HEK293 (cell line): ENCODE measurements around the gene RPL15.
A peak's percentile ranks its signal among the peaks of the same experiment; 100 is the strongest.

ENCODE experiments used
- CTCF ChIA-PET: fragments of 350-600 bp; formaldehyde crosslinking; extraction: SDS; loops from one replicate; lab custom pipeline; 2021; ENCODE audit warnings: antibody characterized with exemption; lab: Yijun Ruan, JAX
- POLR2A ChIA-PET: fragments of 300-600 bp; formaldehyde crosslinking; extraction: SDS; loops from one replicate; lab custom pipeline; 2020; ENCODE audit warnings: antibody characterized with exemption, inconsistent platforms; lab: Yijun Ruan, JAX
- H3K27ac ChIP-seq: fragments of 200-500 bp; sonication (Bioruptor generic); 2 replicates; pipeline ENCODE4 v1.5.1; 2014; ENCODE audit warnings: low read depth, low read length, control low read depth, inconsistent platforms; ENCODE audit errors: extremely low read depth
- H3K36me3 ChIP-seq, 2 experiments: fragments of 200-500 bp in 1 of 2; sonication (Bioruptor generic) in 1 of 2; 1 replicate in 1 of 2; 2 replicates in 1 of 2; pipeline ENCODE4 v1.5.1; 2014 to 2017; ENCODE audit warnings: inconsistent platforms in 2 of 2, low read length in 2 of 2; ENCODE audit not compliant: control insufficient read depth in 2 of 2, insufficient read depth in 1 of 2
- H3K4me1 ChIP-seq: fragments of 200-500 bp; sonication (Bioruptor generic); 2 replicates; pipeline ENCODE4 v1.5.1; 2014; ENCODE audit warnings: mild to moderate bottlenecking, low read length, inconsistent platforms; ENCODE audit not compliant: control insufficient read depth, insufficient read depth
- H3K4me3 ChIP-seq: 2 replicates; pipeline ENCODE4 v1.5.1; 2011; ENCODE audit warnings: low read depth, mild to moderate bottlenecking, control low read depth, low read length, moderate library complexity
- H3K9me3 ChIP-seq: fragments of 200-500 bp; sonication (Bioruptor generic); 2 replicates; pipeline ENCODE4 v1.5.1; 2014; ENCODE audit warnings: low read depth, low read length, inconsistent platforms; ENCODE audit not compliant: control insufficient read depth, insufficient read depth
- EGR2 ChIP-seq: fragments of 450-650 bp; formaldehyde crosslinking; IDR thresholded peaks from 2 replicates; pipeline ENCODE4 v1.5.1; 2016; ENCODE audit warnings: low read depth, missing biosample characterization, missing genetic modification characterization
- GLIS1 ChIP-seq: fragments of 450-650 bp; formaldehyde crosslinking; IDR thresholded peaks from 2 replicates; pipeline ENCODE4 v1.5.1; 2016; ENCODE audit warnings: missing biosample characterization, missing genetic modification characterization
- HOXA7 ChIP-seq: sonication (generic); formaldehyde crosslinking; IDR thresholded peaks from 2 replicates; pipeline ENCODE4 v1.8.1; 2022; ENCODE audit warnings: missing genetic modification reagents, borderline replicate concordance
- KLF9 ChIP-seq: fragments of 450-650 bp; formaldehyde crosslinking; IDR thresholded peaks from 2 replicates; pipeline ENCODE4 v1.5.1; 2016; ENCODE audit warnings: missing biosample characterization, missing genetic modification characterization, low read depth
- SP2 ChIP-seq: fragments of 450-650 bp; formaldehyde crosslinking; IDR thresholded peaks from 2 replicates; pipeline ENCODE4 v1.5.1; 2016; ENCODE audit warnings: missing biosample characterization, missing genetic modification characterization
- TCF7L2 ChIP-seq: IDR thresholded peaks from 2 replicates; pipeline ENCODE4 v1.6.1; 2011; ENCODE audit warnings: low read depth, mild to moderate bottlenecking, inconsistent platforms, low read length, moderate library complexity, borderline replicate concordance
- ZNF133 ChIP-seq: fragments of 450-650 bp; formaldehyde crosslinking; IDR thresholded peaks from 2 replicates; pipeline ENCODE4 v1.5.1; 2016; ENCODE audit warnings: missing biosample characterization, missing genetic modification characterization
- ZNF140 ChIP-seq: fragments of 450-650 bp; formaldehyde crosslinking; IDR thresholded peaks from 2 replicates; pipeline ENCODE4 v1.5.1; 2016; ENCODE audit warnings: missing biosample characterization, missing genetic modification characterization
- ZNF157 ChIP-seq: fragments of 450-650 bp; formaldehyde crosslinking; IDR thresholded peaks from 2 replicates; pipeline ENCODE4 v1.5.1; 2016; ENCODE audit warnings: missing biosample characterization, missing genetic modification characterization
- ZNF221 ChIP-seq: fragments of 450-650 bp; formaldehyde crosslinking; IDR thresholded peaks from 2 replicates; pipeline ENCODE4 v1.5.1; 2017; ENCODE audit warnings: missing biosample characterization, missing genetic modification characterization, borderline replicate concordance
- ZNF280C ChIP-seq: fragments of 450-650 bp; formaldehyde crosslinking; IDR thresholded peaks from 2 replicates; pipeline ENCODE4 v1.5.1; 2016; ENCODE audit warnings: missing biosample characterization, missing genetic modification characterization
- ZNF350 ChIP-seq: fragments of 450-650 bp; formaldehyde crosslinking; IDR thresholded peaks from 2 replicates; pipeline ENCODE4 v1.5.0; 2017; ENCODE audit warnings: missing biosample characterization, mild to moderate bottlenecking, missing genetic modification characterization
- ZNF404 ChIP-seq: fragments of 450-650 bp; formaldehyde crosslinking; IDR thresholded peaks from 2 replicates; pipeline ENCODE4 v1.5.1; 2017; ENCODE audit warnings: missing biosample characterization, missing genetic modification characterization
- ZNF426 ChIP-seq: fragments of 450-650 bp; formaldehyde crosslinking; IDR thresholded peaks from 2 replicates; pipeline ENCODE4 v1.5.1; 2017; ENCODE audit warnings: missing biosample characterization, missing genetic modification characterization, mild to moderate bottlenecking, inconsistent platforms, moderate library complexity
- ZNF488 ChIP-seq: fragments of 450-650 bp; formaldehyde crosslinking; IDR thresholded peaks from 2 replicates; pipeline ENCODE4 v1.5.1; 2016; ENCODE audit warnings: missing biosample characterization, missing genetic modification characterization
- ZNF596 ChIP-seq: fragments of 450-650 bp; IDR thresholded peaks from 2 replicates; pipeline ENCODE4 v1.5.0; 2018; ENCODE audit warnings: missing biosample characterization, mild to moderate bottlenecking, missing genetic modification characterization, moderate library complexity
- ZNF626 ChIP-seq: fragments of 450-650 bp; sonication (Bioruptor Pico); formaldehyde crosslinking; IDR thresholded peaks from 2 replicates; pipeline ENCODE4 v1.5.1; 2018; ENCODE audit warnings: missing biosample characterization, missing genetic modification characterization, inconsistent platforms
- ZNF645 ChIP-seq: fragments of 450-650 bp; formaldehyde crosslinking; IDR thresholded peaks from 2 replicates; pipeline ENCODE4; 2016; ENCODE audit warnings: missing biosample characterization, missing genetic modification characterization
- ZNF654 ChIP-seq: fragments of 450-650 bp; formaldehyde crosslinking; IDR thresholded peaks from 2 replicates; pipeline ENCODE4 v1.5.1; 2016; ENCODE audit warnings: low read depth, missing biosample characterization, missing genetic modification characterization
- ZNF660 ChIP-seq: fragments of 450-650 bp; IDR thresholded peaks from 2 replicates; pipeline ENCODE4 v1.5.1; 2018; ENCODE audit warnings: missing biosample characterization, mild to moderate bottlenecking, missing genetic modification characterization
- ZNF843 ChIP-seq: fragments of 450-650 bp; formaldehyde crosslinking; IDR thresholded peaks from 2 replicates; pipeline ENCODE4 v1.5.1; 2016; ENCODE audit warnings: missing biosample characterization, missing genetic modification characterization
- ZSCAN16 ChIP-seq: fragments of 450-650 bp; formaldehyde crosslinking; IDR thresholded peaks from 2 replicates; pipeline ENCODE4 v1.5.1; 2016; ENCODE audit warnings: missing biosample characterization, missing genetic modification characterization
- TF ChIP-seq, protein P1 (sequence below): fragments of 450-650 bp; formaldehyde crosslinking; IDR thresholded peaks from 2 replicates; pipeline ENCODE4 v1.5.1; 2016; ENCODE audit warnings: missing biosample characterization, missing genetic modification characterization
- TF ChIP-seq, protein P2 (sequence below): fragments of 450-650 bp; formaldehyde crosslinking; IDR thresholded peaks from 2 replicates; pipeline ENCODE4 v1.5.1; 2016; ENCODE audit warnings: missing biosample characterization, missing genetic modification characterization

RPL15 gene

GRCh38 chr3:23877329-23877980 is 39.5 kb upstream of the RPL15 start (continued):
- TF ChIP-seq ZNF645 (tag by site-specific recombination) (no peak), ZNF221 (tag by site-specific recombination) (no peak), ZNF843 (tag by site-specific recombination) (no peak), ZNF488 (tag by site-specific recombination) (no peak), GLIS1 (tag by site-specific recombination) (peak; percentile 59), ZNF404 (tag by site-specific recombination) (no peak), ZNF280C (no peak), SP2 (tag by site-specific recombination) (no peak), ZNF626 (tag by site-specific recombination) (no peak), ZNF654 (tag by site-specific recombination) (no peak), ZNF660 (tag by site-specific recombination) (0 out of 2 replicates have a peak, but pooled peaks have one; percentile 25), EGR2 (tag by site-specific recombination) (peak; percentile 83)
- TF ChIP-seq, protein P1, sequence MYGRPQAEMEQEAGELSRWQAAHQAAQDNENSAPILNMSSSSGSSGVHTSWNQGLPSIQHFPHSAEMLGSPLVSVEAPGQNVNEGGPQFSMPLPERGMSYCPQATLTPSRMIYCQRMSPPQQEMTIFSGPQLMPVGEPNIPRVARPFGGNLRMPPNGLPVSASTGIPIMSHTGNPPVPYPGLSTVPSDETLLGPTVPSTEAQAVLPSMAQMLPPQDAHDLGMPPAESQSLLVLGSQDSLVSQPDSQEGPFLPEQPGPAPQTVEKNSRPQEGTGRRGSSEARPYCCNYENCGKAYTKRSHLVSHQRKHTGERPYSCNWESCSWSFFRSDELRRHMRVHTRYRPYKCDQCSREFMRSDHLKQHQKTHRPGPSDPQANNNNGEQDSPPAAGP = peak; percentile 36; the same call in 1 of the 2 replicates
- TF ChIP-seq, protein P2, sequence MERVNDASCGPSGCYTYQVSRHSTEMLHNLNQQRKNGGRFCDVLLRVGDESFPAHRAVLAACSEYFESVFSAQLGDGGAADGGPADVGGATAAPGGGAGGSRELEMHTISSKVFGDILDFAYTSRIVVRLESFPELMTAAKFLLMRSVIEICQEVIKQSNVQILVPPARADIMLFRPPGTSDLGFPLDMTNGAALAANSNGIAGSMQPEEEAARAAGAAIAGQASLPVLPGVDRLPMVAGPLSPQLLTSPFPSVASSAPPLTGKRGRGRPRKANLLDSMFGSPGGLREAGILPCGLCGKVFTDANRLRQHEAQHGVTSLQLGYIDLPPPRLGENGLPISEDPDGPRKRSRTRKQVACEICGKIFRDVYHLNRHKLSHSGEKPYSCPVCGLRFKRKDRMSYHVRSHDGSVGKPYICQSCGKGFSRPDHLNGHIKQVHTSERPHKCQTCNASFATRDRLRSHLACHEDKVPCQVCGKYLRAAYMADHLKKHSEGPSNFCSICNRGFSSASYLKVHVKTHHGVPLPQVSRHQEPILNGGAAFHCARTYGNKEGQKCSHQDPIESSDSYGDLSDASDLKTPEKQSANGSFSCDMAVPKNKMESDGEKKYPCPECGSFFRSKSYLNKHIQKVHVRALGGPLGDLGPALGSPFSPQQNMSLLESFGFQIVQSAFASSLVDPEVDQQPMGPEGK = peak; percentile 28; the same call in 1 of the 2 replicates

DNA sequence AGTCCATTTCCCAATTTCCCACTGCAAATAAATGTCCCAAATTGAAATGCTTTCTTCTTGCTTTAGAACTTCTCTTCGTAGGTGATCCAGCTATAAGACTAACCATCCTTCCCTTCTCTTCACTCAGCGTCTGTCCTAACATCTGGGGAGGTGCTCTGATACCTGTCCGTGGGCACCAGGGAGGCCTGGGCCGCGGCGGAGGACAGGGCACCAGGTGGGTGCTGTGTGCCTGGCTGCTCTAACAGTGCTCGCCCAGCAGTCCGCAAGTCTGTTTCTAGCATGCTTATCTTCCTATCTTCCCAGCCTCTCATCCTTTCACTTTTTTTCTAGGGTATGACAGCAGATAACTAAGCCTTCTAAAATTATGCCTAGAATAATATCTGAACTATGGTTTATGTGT is 37.4 kb upstream of the RPL15 start:
- Histone ChIP-seq H3K4me1 (no peaks in the 10 kb centered on the region), H3K27ac (no peak overlapping the region), H3K36me3 (peaks cover 0 to 25% of the 10 kb centered on the region in 2 experiments; a peak in 1 of 3 replicates), H3K4me3 (no peak overlapping the region), H3K9me3 (no peaks in the 10 kb centered on the region)
- POLR2A ChIA-PET = no interaction called here
- CTCF ChIA-PET = interaction anchor here (0.6 kb wide), 1 partner anchor 70 kb away, joined by 3 read pairs; no protein-coding TSS in a partner anchor
- TF ChIP-seq ZNF133 (tag by site-specific recombination) (no peak), ZNF350 (tag by site-specific recombination) (no peak), HOXA7 (CRISPR knock-in tag) (no peak), ZSCAN16 (no peak), ZNF140 (tag by site-specific recombination) (no peak), ZNF157 (tag by site-specific recombination) (no peak), TCF7L2 (no peak), ZNF426 (tag by site-specific recombination) (no peak), ZNF596 (tag by site-specific recombination) (no peak), KLF9 (tag by site-specific recombination) (no peak)
